Peyer's patch (tissue), 4 donors: ENCODE measurements around the gene EPHA8.

Source experiments
- POLR2A ChIP-seq, 2 donors: fragments of 450-650 bp; IDR thresholded peaks; one replicate each; pipeline ENCODE4 v1.5.1; 2017; ENCODE audit warnings: antibody characterized with exemption in 2 of 2, mild to moderate bottlenecking in 2 of 2, moderate library complexity in 2 of 2
- TF ChIP-seq, protein P1 (sequence below), 6 experiments: fragments of 450-650 bp in 4 of 6; fragments of 200-600 bp in 2 of 6; sonication (generic) in 1 of 6; IDR thresholded peaks; one replicate each; pipeline ENCODE4 v1.5.1; 2017 to 2019; ENCODE audit warnings: antibody characterized with exemption in 6 of 6, mild to moderate bottlenecking in 3 of 6, moderate library complexity in 1 of 6

DNA sequence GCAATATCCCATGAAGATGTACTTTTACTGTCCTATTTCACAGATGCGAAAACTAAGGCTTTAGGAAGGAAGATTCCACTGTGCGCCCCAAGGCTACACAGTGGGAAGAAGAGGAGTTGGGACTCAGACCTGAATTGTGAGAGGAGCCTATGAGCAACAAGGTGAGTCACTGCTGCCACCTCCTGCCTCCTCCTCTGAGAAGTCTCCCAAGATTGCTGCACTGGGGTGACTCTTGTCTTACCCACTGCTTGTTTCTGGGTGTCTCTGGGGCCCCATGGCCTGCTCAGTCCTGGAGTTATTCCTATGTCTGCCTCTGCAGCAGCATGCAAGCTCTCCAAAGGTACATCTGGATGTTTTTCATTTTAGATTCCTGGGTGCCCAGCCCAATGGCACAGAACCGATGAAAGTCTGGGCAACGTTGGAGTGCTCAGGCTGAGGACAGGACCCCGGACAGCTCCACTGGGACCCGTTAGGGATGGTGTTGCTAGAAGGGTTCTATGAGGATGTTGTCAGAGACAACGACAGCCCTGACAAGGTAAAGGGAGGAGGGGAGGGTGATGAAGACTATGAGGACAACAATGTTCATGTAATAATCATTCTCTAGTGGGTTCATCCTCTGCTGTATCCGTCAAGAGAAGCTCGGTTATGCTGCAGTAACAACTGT lies 62.1 kb downstream of the EPHA8 start:
- TF ChIP-seq, protein P1, sequence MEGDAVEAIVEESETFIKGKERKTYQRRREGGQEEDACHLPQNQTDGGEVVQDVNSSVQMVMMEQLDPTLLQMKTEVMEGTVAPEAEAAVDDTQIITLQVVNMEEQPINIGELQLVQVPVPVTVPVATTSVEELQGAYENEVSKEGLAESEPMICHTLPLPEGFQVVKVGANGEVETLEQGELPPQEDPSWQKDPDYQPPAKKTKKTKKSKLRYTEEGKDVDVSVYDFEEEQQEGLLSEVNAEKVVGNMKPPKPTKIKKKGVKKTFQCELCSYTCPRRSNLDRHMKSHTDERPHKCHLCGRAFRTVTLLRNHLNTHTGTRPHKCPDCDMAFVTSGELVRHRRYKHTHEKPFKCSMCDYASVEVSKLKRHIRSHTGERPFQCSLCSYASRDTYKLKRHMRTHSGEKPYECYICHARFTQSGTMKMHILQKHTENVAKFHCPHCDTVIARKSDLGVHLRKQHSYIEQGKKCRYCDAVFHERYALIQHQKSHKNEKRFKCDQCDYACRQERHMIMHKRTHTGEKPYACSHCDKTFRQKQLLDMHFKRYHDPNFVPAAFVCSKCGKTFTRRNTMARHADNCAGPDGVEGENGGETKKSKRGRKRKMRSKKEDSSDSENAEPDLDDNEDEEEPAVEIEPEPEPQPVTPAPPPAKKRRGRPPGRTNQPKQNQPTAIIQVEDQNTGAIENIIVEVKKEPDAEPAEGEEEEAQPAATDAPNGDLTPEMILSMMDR (IDR thresholded peaks at IDR 0.05) = no peak
- TF ChIP-seq POLR2A (IDR thresholded peaks at IDR 0.05) = no peak
